ENCODE measurements around the gene ZNF536. TPM values are rescaled to one million over a fixed set of nuclear protein-coding genes. Genes with fewer than 3 reads are reported as not detected.

The ZNF536 gene
- total RNA-seq, 1 experiment from 2014 or later: not detected

DNA sequence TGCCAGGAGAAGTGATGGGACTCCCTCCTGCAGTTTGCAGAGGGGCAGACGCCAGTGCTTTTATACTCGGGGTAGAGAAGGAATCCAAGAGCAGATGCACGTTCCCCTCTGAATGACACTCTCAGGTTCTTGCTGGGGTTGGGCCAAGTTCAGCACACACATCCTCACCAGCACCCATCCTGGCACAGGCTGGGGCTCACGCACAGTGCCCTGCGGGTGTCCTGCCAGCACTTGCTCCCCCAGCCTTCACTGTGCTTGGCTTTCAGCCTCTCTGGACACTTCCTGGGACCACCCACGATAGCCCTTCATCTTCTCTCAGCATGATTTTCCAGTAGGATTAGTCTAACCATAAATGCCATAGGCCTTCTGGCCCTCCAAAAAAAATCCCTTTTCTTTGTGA, 158.6 kb downstream of the ZNF536 start:
- Histone ChIP-seq H4K91ac (ENCODE audit: insufficient read length, low read depth, low read length) (no peak overlapping the region), H2BK120ac (ENCODE audit: low read depth, low read length, poor library complexity, severe bottlenecking) (no peak overlapping the region), H3K56ac (ENCODE audit: insufficient read length, low read depth, low read length) (no peak overlapping the region), H2AK5ac (ENCODE audit: insufficient read length, low read length) (no peak overlapping the region), H3K23ac (ENCODE audit: insufficient read length, low read depth, low read length) (no peak overlapping the region), H3K14ac (ENCODE audit: insufficient read depth, low read length) (no peak overlapping the region), H2BK12ac (ENCODE audit: insufficient read length, low read depth, low read length) (no peak overlapping the region), H3K18ac (ENCODE audit: insufficient read length, low read depth, low read length) (no peak overlapping the region), H3K27me3 (ENCODE audit: insufficient read depth, low read length) (no peaks in the 10 kb centered on the region), H4K5ac (ENCODE audit: insufficient read length, low read depth, low read length) (no peak overlapping the region), H3T11ph (ENCODE audit: low read length) (no peak overlapping the region), H2AFZ (ENCODE audit: low read length) (no peak overlapping the region), H3K23me2 (ENCODE audit: insufficient read length, low read depth, low read length, poor library complexity, severe bottlenecking) (no peaks in the 10 kb centered on the region), H3K27ac (ENCODE audit: insufficient read length, low read depth, low read length) (no peak overlapping the region), H3K9me3 (ENCODE audit: control insufficient read depth, low read depth, low read length) (no peaks in the 10 kb centered on the region), H2BK5ac (ENCODE audit: insufficient read length, low read length) (no peak overlapping the region), H2BK20ac (ENCODE audit: low read depth, low read length, poor library complexity, severe bottlenecking) (no peak overlapping the region), H3K79me2 (ENCODE audit: insufficient read depth, low read length) (no peaks in the 10 kb centered on the region), H3K4me1 (ENCODE audit: insufficient read depth, low read length) (no peaks in the 10 kb centered on the region), H3K79me1 (ENCODE audit: insufficient read depth, low read depth, low read length, poor library complexity, severe bottlenecking) (no peaks in the 10 kb centered on the region), H3K4me2 (ENCODE audit: insufficient read depth, insufficient read length, low read length) (no peak overlapping the region), H4K20me1 (ENCODE audit: control insufficient read depth, insufficient read depth, insufficient read length) (no peaks in the 10 kb centered on the region), H3K4ac (ENCODE audit: low read depth, low read length) (no peak overlapping the region), H3K9ac (ENCODE audit: extremely low read depth, insufficient read length, low read length) (no peak overlapping the region), H4K8ac (replicated peaks; ENCODE audit: insufficient read length, low read depth, low read length) (no peak overlapping the region), H2BK15ac (ENCODE audit: low read depth, low read length) (no peak overlapping the region)
- H3K4me1 Mint-ChIP-seq: peaks cover 0 to under 1% of the 10 kb centered on the region in 2 experiments; a peak in 2 of 4 replicates
- no peak for TF ChIP-seq CTCF (conservative IDR thresholded peaks at IDR 0.05)
- peaks cover 0 to 3% (median 0%) of the 10 kb centered on the region in 3 experiments; a peak in 2 of 7 replicates for H3K36me3 Mint-ChIP-seq (ENCODE audit: insufficient read depth in 1 of 3, low read depth in 3 of 3)
- H3K4me3 Mint-ChIP-seq: no peak overlapping the region
- DNase-seq: no peak
- no CpG with 5 or more reads among the region's 6 CpGs for WGBS (ENCODE audit: extremely low coverage, insufficient read length, low lambda C conversion rate)
- no peaks in the 10 kb centered on the region; a peak in 1 of 5 replicates for H3K9me3 Mint-ChIP-seq
- H3K27me3 Mint-ChIP-seq (ENCODE audit: low read depth): no peaks in the 10 kb centered on the region; the same call in none of the 2 replicates
- no peak overlapping the region; a peak in 1 of 7 replicates for H3K27ac Mint-ChIP-seq

Data from H9 (cell line).